HepG2 (cell line): ENCODE data around the gene MATN1. TPM values are rescaled to one million over a fixed set of nuclear protein-coding genes. Genes with fewer than 3 reads are reported as not detected.

Experiments used
- ATAC-seq: fragments of 200-7000 bp; cut with Tn5 transposase; 3 replicates; pipeline ENCODE4 v1.9.1; 2020; ENCODE audit warnings: mild to moderate bottlenecking, moderate library complexity
- BruUV-seq: library from RNA; stranded (reverse); fragments of 400-500 nt; replicated peaks from 2 replicates; lab custom pipeline; 2021; lab: Mats Ljungman, UMichigan
- CTCF ChIA-PET: fragments of 300-600 bp; formaldehyde crosslinking; extraction: SDS; loops from one replicate; lab custom pipeline; 2021; ENCODE audit warnings: low total read pairs, inconsistent platforms, low intra/inter-chr PET ratio; lab: Yijun Ruan, JAX
- POLR2A ChIA-PET: fragments of 350-600 bp; sonication (Branson Sonifier 250); formaldehyde crosslinking; loops from one replicate; lab custom pipeline; 2020; ENCODE audit warnings: antibody characterized with exemption, inconsistent platforms; lab: Yijun Ruan, JAX
- DNase-seq: peaks from one replicate; pipeline ENCODE4 v3.0.0-alpha.2; 2015; ENCODE audit warnings: low spot score
- FAIRE-seq: peaks from 3 replicates; lab custom pipeline; 2011; peaks lifted over from hg19 to GRCh38; lab: Jason Lieb, UNC
- H2AFZ ChIP-seq: one replicate; pipeline ENCODE4 v1.6.1; 2011; ENCODE audit warnings: low read length, inconsistent platforms
- H3K27ac ChIP-seq: fragments of 300-600 bp; 3 replicates; pipeline ENCODE4 v1.8.0; 2011; ENCODE audit warnings: mixed run types, mild to moderate bottlenecking, mixed read lengths, low read length, inconsistent platforms; ENCODE audit not compliant: insufficient read depth; ENCODE audit errors: extremely low read length
- H3K27me3 ChIP-seq, 2 experiments: fragments of 200-600 bp in 1 of 2; 2 replicates in 1 of 2; 3 replicates in 1 of 2; pipeline versions ENCODE4 v1.6.0 to v1.8.0; 2011; ENCODE audit warnings: low read length in 2 of 2, mild to moderate bottlenecking in 2 of 2, moderate library complexity in 2 of 2, inconsistent platforms in 1 of 2; ENCODE audit not compliant: insufficient read depth in 2 of 2, control insufficient read depth in 1 of 2
- H3K36me3 ChIP-seq, 2 experiments: fragments of 200-600 bp in 1 of 2; replicated peaks in 1 of 2; 2 replicates in 1 of 2; 3 replicates in 1 of 2; pipeline versions ENCODE4 v1.5.1 to v1.8.0; 2011; ENCODE audit warnings: low read length in 2 of 2, inconsistent platforms in 1 of 2; ENCODE audit not compliant: insufficient read depth in 2 of 2, control insufficient read depth in 1 of 2
- H3K4me1 ChIP-seq: 2 replicates; pipeline ENCODE4 v1.5.1; 2012; ENCODE audit warnings: low read length, inconsistent platforms; ENCODE audit not compliant: insufficient read depth
- H3K4me2 ChIP-seq: 2 replicates; pipeline ENCODE4 v1.6.0; 2011; ENCODE audit warnings: low read depth, low read length, inconsistent platforms
- H3K4me3 ChIP-seq, 3 experiments: fragments of 200-600 bp in 1 of 3; sonication (generic), shearing (Covaris generic) in 1 of 3; replicated peaks in 1 of 3; 2 replicates each; pipeline ENCODE4 v1.5.1; 2011 to 2016; ENCODE audit warnings: low read length in 3 of 3, inconsistent platforms in 2 of 3, low read depth in 2 of 3, mild to moderate bottlenecking in 2 of 3, control low read depth in 1 of 3, mixed read lengths in 1 of 3; ENCODE audit not compliant: insufficient read depth in 1 of 3
- H3K79me2 ChIP-seq: one replicate; pipeline ENCODE4 v1.6.1; 2011; ENCODE audit warnings: low read length, inconsistent platforms; ENCODE audit not compliant: insufficient read depth
- H3K9ac ChIP-seq: 2 replicates; pipeline ENCODE4 v1.6.0; 2011; ENCODE audit warnings: mild to moderate bottlenecking, low read depth, low read length, inconsistent platforms; ENCODE audit not compliant: insufficient read depth
- H3K9me3 ChIP-seq: 2 replicates; pipeline ENCODE4 v1.5.1; 2012; ENCODE audit warnings: mild to moderate bottlenecking, low read length
- H4K20me1 ChIP-seq: 2 replicates; pipeline ENCODE4 v1.6.0; 2011; ENCODE audit warnings: inconsistent platforms, mild to moderate bottlenecking, low read length, moderate library complexity; ENCODE audit not compliant: insufficient read depth
- ATF1 ChIP-seq: IDR thresholded peaks from 2 replicates; pipeline ENCODE4 v1.6.1; 2016; ENCODE audit warnings: mild to moderate bottlenecking, control low read depth
- KLF9 ChIP-seq: IDR thresholded peaks from 2 replicates; pipeline ENCODE4 v1.6.1; 2016; ENCODE audit warnings: low read depth
- NCOA2 ChIP-seq: sonication (generic); formaldehyde crosslinking; IDR thresholded peaks from 2 replicates; pipeline ENCODE4 v1.8.0; 2022; ENCODE audit warnings: inconsistent platforms
- ZKSCAN1 ChIP-seq: fragments of 150-350 bp; IDR thresholded peaks from 2 replicates; pipeline ENCODE4 v1.6.1; 2014; ENCODE audit warnings: low read length
- ZNF234 ChIP-seq: sonication (generic); formaldehyde crosslinking; conservative IDR thresholded peaks from 2 replicates; pipeline ENCODE4 v1.5.1; 2020; ENCODE audit warnings: mild to moderate bottlenecking, missing genetic modification reagents
- ZNF33A ChIP-seq: sonication (generic); formaldehyde crosslinking; IDR thresholded peaks from 2 replicates; pipeline ENCODE4 v1.5.1; 2020; ENCODE audit warnings: missing genetic modification reagents, mild to moderate bottlenecking, moderate library complexity, borderline replicate concordance
- ZNF383 ChIP-seq: sonication (generic); formaldehyde crosslinking; IDR thresholded peaks from 2 replicates; pipeline ENCODE4 v1.4.0; 2020; ENCODE audit warnings: missing genetic modification reagents, mild to moderate bottlenecking, borderline replicate concordance
- ZNF678 ChIP-seq: sonication (generic); formaldehyde crosslinking; IDR thresholded peaks from 2 replicates; pipeline ENCODE4 v1.4.0; 2020; ENCODE audit warnings: mild to moderate bottlenecking, missing genetic modification reagents
- ZNF841 ChIP-seq: sonication (generic); formaldehyde crosslinking; IDR thresholded peaks from 2 replicates; pipeline ENCODE4 v1.8.1; 2023; ENCODE audit warnings: missing genetic modification reagents, borderline replicate concordance
- WGBS: methylation state at CpG from one replicate; pipeline ENCODE4 v1.1.6; 2017; ENCODE audit warnings: low lambda C conversion rate; 5-methylcytosine and 5-hydroxymethylcytosine counted together
- in situ Hi-C: cut with HindIII; loops from 2 replicates; pipeline ENCODE4 v1.10.0; 2017; ENCODE audit warnings: low pct_unique_long_range_greater_than_20kb; ENCODE audit not compliant: extremely low pct_ligation_motif_present
- intact Hi-C: fragments of 100-400 bp; cut with micrococcal nuclease; formaldehyde crosslinking; loops from one replicate; pipeline ENCODE4 v1.10.0; 2022; ENCODE audit not compliant: unreplicated experiment
- polyA plus RNA-seq, 8 experiments: library from polyadenylated mRNA; depleted of rRNA in 3 of 8; stranded (reverse) in 7 of 8; unstranded in 1 of 8; fragments of >200 nt; fragmentation: Illumina TruSeq in 4 of 8; extraction: Trizol in 4 of 8; gene quantifications; 2 replicates each; pipeline versions ENCODE4 v1.2.1 to v1.2.3, GENCODE V29; 2011 to 2016; ENCODE audit warnings: low read depth in 4 of 8, missing spikeins in 1 of 8, mixed read lengths in 1 of 8; ENCODE audit not compliant: insufficient read depth in 1 of 8
- total RNA-seq, 5 experiments: library from RNA; depleted of rRNA; stranded (reverse); fragments of >200 nt; fragmentation: Illumina TruSeq; extraction: Trizol; gene quantifications; 2 replicates each; pipeline ENCODE4 v1.2.3, GENCODE V29; 2016; ENCODE audit warnings: low read depth in 1 of 5
- TF ChIP-seq, protein P1 (sequence below): sonication (generic); formaldehyde crosslinking; IDR thresholded peaks from 2 replicates; pipeline ENCODE4 v1.9.0; 2021; ENCODE audit warnings: missing genetic modification reagents, mild to moderate bottlenecking, borderline replicate concordance

MATN1 gene
- total and polyA plus RNA-seq, 2 of the 13 experiments (the other 11 are each of a cell fraction or from before 2014, with no cell fraction given), result 0.04 to 0.05 TPM

DNA sequence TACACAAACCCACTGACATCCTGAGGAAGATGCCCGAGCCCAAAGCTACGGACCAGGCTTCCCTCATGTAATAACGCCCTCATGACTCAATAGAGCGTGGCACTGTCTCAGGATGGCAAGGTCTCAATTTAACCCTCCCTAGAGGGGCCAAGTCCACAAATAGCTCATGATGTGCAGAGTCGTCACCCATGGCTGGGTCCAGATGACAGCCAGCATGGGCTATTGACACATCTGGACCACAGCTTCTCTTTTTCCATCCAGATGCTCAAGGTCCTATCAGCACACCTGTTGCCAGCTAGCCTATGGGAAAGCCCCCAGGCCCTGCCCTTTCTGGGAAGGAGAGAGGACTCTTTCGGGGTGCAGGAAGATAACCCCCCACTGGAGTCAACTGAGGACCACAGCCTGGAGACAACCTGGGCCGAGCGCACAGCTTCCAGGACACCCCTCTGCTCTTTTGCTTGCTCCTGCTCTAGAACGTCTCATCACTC lies 31.3 kb upstream of the MATN1 start (continued):
- TF ChIP-seq ZNF33A (CRISPR knock-in tag), result no peak
- TF ChIP-seq, all 625 proteins: peak for 0

DNA sequence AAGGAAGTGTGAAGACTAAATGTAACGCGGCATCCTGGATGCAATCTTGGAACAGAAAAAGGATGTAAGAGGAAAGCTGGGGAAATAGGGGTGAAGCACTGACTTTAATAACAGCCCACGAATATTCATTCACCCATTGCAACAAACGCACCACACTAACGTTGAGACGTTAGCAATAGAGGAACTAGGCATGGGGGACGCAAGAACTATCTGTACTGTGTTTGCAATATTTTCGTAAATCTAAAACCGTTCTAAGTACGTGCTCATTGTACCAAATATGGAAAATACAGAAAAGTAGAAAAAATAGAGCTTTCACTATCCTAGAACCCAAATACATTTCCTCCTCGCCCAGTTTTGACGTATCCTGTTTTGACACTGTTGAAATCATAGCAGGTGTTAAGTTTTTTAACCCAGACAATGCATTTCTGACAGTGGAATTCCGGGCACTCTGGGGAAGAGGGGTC lies 30.3 kb upstream of the MATN1 start:
- Histone ChIP-seq H3K27me3 (0 out of 5 replicates have a peak, but pooled peaks cover 0 to 14% of the 10 kb centered on the region in 2 experiments), H3K4me2 (no peak overlapping the region), H4K20me1 (no peaks in the 10 kb centered on the region), H3K36me3 (no peaks in the 10 kb centered on the region), H3K27ac (no peak overlapping the region), H3K79me2 (no peaks in the 10 kb centered on the region), H3K4me3 (no peak overlapping the region), H3K4me1 (peaks cover 28% of the 10 kb centered on the region), H3K9ac (no peak overlapping the region), H2AFZ (no peak overlapping the region), H3K9me3 (no peaks in the 10 kb centered on the region)
- FAIRE-seq (no peak), ATAC-seq (no peak), DNase-seq (no peak)
- TF ChIP-seq ATF1 (CRISPR knock-in tag) (no peak), NCOA2 (CRISPR knock-in tag) (no peak), ZNF234 (CRISPR knock-in tag) (no peak), ZNF678 (no peak), ZNF383 (no peak), KLF9 (CRISPR knock-in tag) (no peak), ZKSCAN1 (no peak), ZNF841 (CRISPR knock-in tag) (no peak)
- TF ChIP-seq, protein P1, sequence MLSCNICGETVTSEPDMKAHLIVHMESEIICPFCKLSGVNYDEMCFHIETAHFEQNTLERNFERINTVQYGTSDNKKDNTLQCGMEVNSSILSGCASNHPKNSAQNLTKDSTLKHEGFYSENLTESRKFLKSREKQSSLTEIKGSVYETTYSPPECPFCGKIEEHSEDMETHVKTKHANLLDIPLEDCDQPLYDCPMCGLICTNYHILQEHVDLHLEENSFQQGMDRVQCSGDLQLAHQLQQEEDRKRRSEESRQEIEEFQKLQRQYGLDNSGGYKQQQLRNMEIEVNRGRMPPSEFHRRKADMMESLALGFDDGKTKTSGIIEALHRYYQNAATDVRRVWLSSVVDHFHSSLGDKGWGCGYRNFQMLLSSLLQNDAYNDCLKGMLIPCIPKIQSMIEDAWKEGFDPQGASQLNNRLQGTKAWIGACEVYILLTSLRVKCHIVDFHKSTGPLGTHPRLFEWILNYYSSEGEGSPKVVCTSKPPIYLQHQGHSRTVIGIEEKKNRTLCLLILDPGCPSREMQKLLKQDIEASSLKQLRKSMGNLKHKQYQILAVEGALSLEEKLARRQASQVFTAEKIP (CRISPR knock-in tag), result no peak
- no TSS peak for BruUV-seq
- intact Hi-C loops (no loop called here), in situ Hi-C loops (no loop called here)
- CTCF ChIA-PET, result no interaction called here
- POLR2A ChIA-PET, result no interaction called here
- WGBS, result 62% methylated on average over 13 of the region's 13 CpGs
